H1 (cell line): ENCODE measurements around the gene PEX12. TPM values are rescaled to one million over a fixed set of nuclear protein-coding genes. Genes with fewer than 3 reads are reported as not detected.

ENCODE experiments used
- CTCF ChIA-PET: fragments of 300-600 bp; sonication (Branson Sonifier 250); formaldehyde crosslinking; loops from one replicate; lab custom pipeline; 2021; ENCODE audit not compliant: partially characterized antibody; lab: Charles Lee
- POLR2A ChIA-PET: fragments of 300-600 bp; sonication (Branson Sonifier 250); formaldehyde crosslinking; loops from one replicate; lab custom pipeline; 2021; ENCODE audit warnings: inconsistent platforms; ENCODE audit not compliant: partially characterized antibody; lab: Charles Lee
- DNase-seq, 2 experiments: peaks; one replicate each; pipeline versions ENCODE4 v3.0.0 to v3.0.0-alpha.2; 2010 to 2022; ENCODE audit warnings: low spot score in 2 of 2, low read depth in 1 of 2, mixed read lengths in 1 of 2
- FAIRE-seq: peaks from 2 replicates; lab custom pipeline; 2011; peaks lifted over from hg19 to GRCh38; lab: Jason Lieb, UNC
- H2AFZ ChIP-seq: 2 replicates; pipeline ENCODE4 v1.8.1; 2012; ENCODE audit warnings: low read length, inconsistent platforms
- H2AK5ac ChIP-seq: 2 replicates; pipeline ENCODE4 v1.6.1; 2013; ENCODE audit warnings: low read depth, low read length
- H2BK120ac ChIP-seq: replicated peaks from 2 replicates; pipeline ENCODE3; 2013; ENCODE audit warnings: low read depth, low read length, inconsistent platforms
- H2BK12ac ChIP-seq: 2 replicates; pipeline ENCODE4 v1.6.1; 2013; ENCODE audit warnings: low read depth, low read length
- H2BK15ac ChIP-seq: 2 replicates; pipeline ENCODE4 v1.6.1; 2013; ENCODE audit warnings: low read length
- H2BK20ac ChIP-seq: 2 replicates; pipeline ENCODE4 v1.6.1; 2013; ENCODE audit warnings: low read length
- H2BK5ac ChIP-seq: 2 replicates; pipeline ENCODE4 v1.6.1; 2013; ENCODE audit warnings: low read depth, low read length
- H3K14ac ChIP-seq: 2 replicates; pipeline ENCODE4 v1.6.1; 2013; ENCODE audit warnings: inconsistent platforms; ENCODE audit not compliant: insufficient read length
- H3K18ac ChIP-seq: 2 replicates; pipeline ENCODE4 v1.6.1; 2013; ENCODE audit warnings: low read length; ENCODE audit errors: extremely low read depth
- H3K23ac ChIP-seq: 2 replicates; pipeline ENCODE4 v1.6.1; 2013; ENCODE audit warnings: inconsistent platforms; ENCODE audit not compliant: insufficient read length
- H3K23me2 ChIP-seq: 2 replicates; pipeline ENCODE4 v1.6.1; 2013; ENCODE audit warnings: low read depth, low read length
- H3K27ac ChIP-seq: 2 replicates; pipeline ENCODE4 v1.6.1; 2011; ENCODE audit warnings: low read depth, low read length, inconsistent platforms
- H3K27me3 ChIP-seq, 4 experiments: replicated peaks in 1 of 4; 1 replicate in 1 of 4; 2 replicates in 3 of 4; pipeline versions ENCODE4 v1.6.1 to v1.8.1; 2011 to 2013; ENCODE audit warnings: low read length in 3 of 4, mild to moderate bottlenecking in 3 of 4, inconsistent platforms in 2 of 4, mixed read lengths in 2 of 4, moderate library complexity in 1 of 4; ENCODE audit not compliant: control insufficient read depth in 3 of 4, insufficient read depth in 3 of 4; ENCODE audit errors: extremely low read depth in 1 of 4
- H3K36me3 ChIP-seq, 4 experiments: 2 replicates each; pipeline versions ENCODE4 v1.6.1 to v1.8.1; 2011 to 2013; ENCODE audit warnings: mild to moderate bottlenecking in 4 of 4, low read length in 3 of 4, moderate library complexity in 2 of 4, control low read depth in 1 of 4, inconsistent platforms in 1 of 4; ENCODE audit not compliant: insufficient read depth in 4 of 4, control insufficient read depth in 2 of 4
- H3K4ac ChIP-seq: replicated peaks from 2 replicates; pipeline ENCODE3; 2013; ENCODE audit warnings: low read length, low read depth, mixed read lengths, inconsistent platforms; ENCODE audit not compliant: insufficient read length
- H3K4me1 ChIP-seq, 4 experiments: replicated peaks in 1 of 4; 1 replicate in 1 of 4; 2 replicates in 3 of 4; pipeline versions ENCODE4 v1.6.1 to v1.8.1; 2011 to 2013; ENCODE audit warnings: low read length in 3 of 4, inconsistent platforms in 2 of 4, mixed read lengths in 1 of 4; ENCODE audit not compliant: insufficient read depth in 4 of 4, control insufficient read depth in 3 of 4
- H3K4me2 ChIP-seq, 2 experiments: 2 replicates each; pipeline versions ENCODE4 v1.6.1 to v1.8.1; 2011 to 2013; ENCODE audit warnings: low read depth in 2 of 2, low read length in 2 of 2, control low read depth in 1 of 2, inconsistent platforms in 1 of 2, mild to moderate bottlenecking in 1 of 2; ENCODE audit not compliant: insufficient read depth in 1 of 2
- H3K4me3 ChIP-seq, 4 experiments: fragments of 200-600, 300-600 bp in 1 of 4; sonication (generic), shearing (Covaris generic), sonication (Bioruptor Twin) in 1 of 4; 2 replicates each; pipeline versions ENCODE4 v1.5.1 to v1.8.1; 2011 to 2016; ENCODE audit warnings: low read length in 4 of 4, low read depth in 3 of 4, control low read depth in 2 of 4, inconsistent platforms in 2 of 4, mild to moderate bottlenecking in 2 of 4, mixed read lengths in 1 of 4, moderate library complexity in 1 of 4; ENCODE audit not compliant: insufficient read depth in 2 of 4; ENCODE audit errors: extremely low read depth in 1 of 4
- H3K56ac ChIP-seq: replicated peaks from 2 replicates; pipeline ENCODE3; 2013; ENCODE audit warnings: low read depth, mild to moderate bottlenecking, mixed read lengths, low read length, inconsistent platforms; ENCODE audit not compliant: insufficient read length
- H3K79me1 ChIP-seq: 2 replicates; pipeline ENCODE4 v1.6.1; 2013; ENCODE audit warnings: low read depth, low read length, control low read depth
- H3K79me2 ChIP-seq, 2 experiments: 2 replicates each; pipeline versions ENCODE4 v1.6.1 to v1.8.1; 2012 to 2013; ENCODE audit warnings: low read length in 2 of 2, mild to moderate bottlenecking in 2 of 2, inconsistent platforms in 1 of 2; ENCODE audit not compliant: insufficient read depth in 2 of 2, control insufficient read depth in 1 of 2
- H3K9ac ChIP-seq, 4 experiments: replicated peaks in 1 of 4; 1 replicate in 1 of 4; 2 replicates in 3 of 4; pipeline versions ENCODE4 v1.6.1 to v1.8.1; 2011 to 2013; ENCODE audit warnings: low read depth in 3 of 4, low read length in 3 of 4, control low read depth in 2 of 4, mild to moderate bottlenecking in 2 of 4, moderate library complexity in 2 of 4, inconsistent platforms in 1 of 4; ENCODE audit errors: extremely low read depth in 1 of 4
- H3K9me3 ChIP-seq, 2 experiments: 2 replicates each; pipeline versions ENCODE4 v1.6.1 to v1.8.1; 2012 to 2013; ENCODE audit warnings: mild to moderate bottlenecking in 2 of 2, moderate library complexity in 2 of 2, control low read depth in 1 of 2, inconsistent platforms in 1 of 2, low read depth in 1 of 2, low read length in 1 of 2, mixed read lengths in 1 of 2; ENCODE audit not compliant: insufficient read depth in 2 of 2
- H4K20me1 ChIP-seq, 2 experiments: replicated peaks in 1 of 2; 2 replicates each; pipeline versions ENCODE3 to v1.8.1; 2011 to 2013; ENCODE audit warnings: inconsistent platforms in 2 of 2, low read length in 2 of 2, mild to moderate bottlenecking in 1 of 2; ENCODE audit not compliant: insufficient read depth in 2 of 2, control insufficient read depth in 1 of 2
- H4K5ac ChIP-seq: 2 replicates; pipeline ENCODE4 v1.6.1; 2013; ENCODE audit warnings: low read length, low read depth, mixed read lengths, inconsistent platforms; ENCODE audit not compliant: insufficient read length
- H4K8ac ChIP-seq: 2 replicates; pipeline ENCODE4 v1.8.0; 2013; ENCODE audit warnings: mild to moderate bottlenecking, moderate library complexity, low read length, inconsistent platforms; ENCODE audit not compliant: insufficient read depth; ENCODE audit errors: extremely low read depth
- H4K91ac ChIP-seq: replicated peaks from 2 replicates; pipeline ENCODE3; 2013; ENCODE audit warnings: low read length, mixed read lengths, inconsistent platforms; ENCODE audit not compliant: insufficient read length
- CBX8 ChIP-seq: fragments of 300-800, 300-1000 bp; sonication (generic); IDR thresholded peaks from 2 replicates; pipeline ENCODE4 v1.7.1; 2016; ENCODE audit warnings: low read depth, low read length, borderline replicate concordance
- CHD1 ChIP-seq: IDR thresholded peaks from 2 replicates; pipeline ENCODE4 v1.6.1; 2012; ENCODE audit warnings: low read depth, low read length, improper control_type of control experiment
- CTBP2 ChIP-seq: IDR thresholded peaks from 2 replicates; pipeline ENCODE4 v1.7.0; 2011; ENCODE audit warnings: borderline replicate concordance, mild to moderate bottlenecking, moderate library complexity, mixed read lengths, low read length; ENCODE audit not compliant: insufficient read depth, insufficient read length
- EZH2 ChIP-seq: fragments of 200-600 bp; sonication (generic); IDR thresholded peaks from 2 replicates; pipeline ENCODE4 v1.7.1; 2012; ENCODE audit warnings: low read depth, mild to moderate bottlenecking, moderate library complexity, low read length, inconsistent platforms; ENCODE audit not compliant: severe bottlenecking
- TAF1 ChIP-seq: IDR thresholded peaks from 2 replicates; pipeline ENCODE4 v1.6.1; 2011; ENCODE audit warnings: mild to moderate bottlenecking, low read depth, low read length
- YY1 ChIP-seq: IDR thresholded peaks from 2 replicates; pipeline ENCODE4 v1.6.1; 2011; ENCODE audit warnings: low read depth, mild to moderate bottlenecking, low read length
- WGBS, 2 experiments: shearing (Covaris generic) in 1 of 2; methylation state at CpG; one replicate each; pipeline versions ENCODE4 v1.1.6 to v1.1.7; 2013 to 2015; ENCODE audit warnings: low lambda C conversion rate in 2 of 2, mixed read lengths in 2 of 2, inconsistent platforms in 1 of 2, low coverage in 1 of 2, missing lambda C conversion rate in 1 of 2; ENCODE audit not compliant: insufficient replicate concordance in 2 of 2, insufficient coverage in 1 of 2, insufficient read length in 1 of 2; ENCODE audit errors: extremely low coverage in 1 of 2, missing lambda C conversion rate in 1 of 2; 5-methylcytosine and 5-hydroxymethylcytosine counted together
- polyA plus RNA-seq, 7 experiments: library from polyadenylated mRNA; depleted of rRNA in 3 of 7; stranded (reverse) in 5 of 7; unstranded in 2 of 7; fragments of >200 nt in 5 of 7; fragments of 200-250 nt in 2 of 7; gene quantifications; 1 replicate in 5 of 7; 2 replicates in 1 of 7; 4 replicates in 1 of 7; pipeline versions ENCODE4 v1.2.1 to v1.2.3, GENCODE V29; 2011 to 2013; ENCODE audit warnings: missing spikeins in 2 of 7, mixed read lengths in 2 of 7
- total RNA-seq: library from RNA; stranded (reverse); fragmentation: NEBNext Ultra II Directional; extraction: Animal tissue kit (Norgen Biotek cat#: 25700); gene quantifications from 2 replicates; pipeline ENCODE4 v1.2.1, GENCODE V29; 2021

PEX12 gene
- total and polyA plus RNA-seq, 2 of the 8 experiments (the other 6 are each of a cell fraction or from before 2014, with no cell fraction given), result 3.0 to 5.9 TPM

- WGBS, 2 experiments, result 81% methylated on average over 1 of the region's 3 CpGs; no CpG with 5 or more reads in 1 of the 2 experiments
- Histone ChIP-seq H3K18ac (no peak overlapping the region), H3K79me2 (no peaks in the 10 kb centered on the region), H3K27me3 (no peaks in the 10 kb centered on the region), H3K4me1 (no peaks in the 10 kb centered on the region), H3K4me2 (no peak overlapping the region), H4K91ac (no peak overlapping the region), H3K27ac (no peak overlapping the region), H3K56ac (no peak overlapping the region), H3K14ac (no peak overlapping the region), H3K4me3 (no peak overlapping the region), H2BK120ac (no peak overlapping the region), H4K8ac (no peak overlapping the region), H2BK20ac (no peak overlapping the region), H3K9ac (no peak overlapping the region), H2BK15ac (no peak overlapping the region), H3K23ac (no peak overlapping the region), H4K5ac (no peak overlapping the region), H3K9me3 (no peaks in the 10 kb centered on the region), H2AK5ac (no peak overlapping the region), H3K36me3 (peaks cover 12 to 61% (median 34%) of the 10 kb centered on the region in 4 experiments; a peak in 7 of 8 replicates), H2BK12ac (no peak overlapping the region), H3K79me1 (no peaks in the 10 kb centered on the region), H2BK5ac (no peak overlapping the region), H4K20me1 (peaks cover 0 to 3% of the 10 kb centered on the region in 2 experiments), H3K23me2 (no peaks in the 10 kb centered on the region), H2AFZ (no peak overlapping the region), H3K4ac (no peak overlapping the region)
- POLR2A ChIA-PET, result interaction anchor here (0.6 to 1.5 kb wide), 3 partner anchors 10 to 413 kb away, joined by 3 read pairs; partner anchors contain the start of gene SLC35G3
- CTCF ChIA-PET, result interaction anchor here (0.6 to 2.3 kb wide), 7 partner anchors 16 to 228 kb away, joined by 3 to 15 read pairs (median 3); no protein-coding TSS in a partner anchor
- DNase-seq (no peak), FAIRE-seq (no peak)
- TF ChIP-seq YY1 (no peak), CBX8 (no peak), TAF1 (no peak), CTBP2 (no peak), CHD1 (no peak), EZH2 (no peak)
Observed at GRCh38 chr17:35607239-35607847, 29.0 kb upstream of the PEX12 start.
